Measurements from ENCODE around the gene GTF2A1L.
A peak's percentile ranks its signal among the peaks of the same experiment; 100 is the strongest.
"Not testable (repeated sequence)": the region's sequence is repeated elsewhere in the genome, so short reads cannot be mapped to it uniquely, and the experiment has no call there.

GTF2A1L gene, protein sequence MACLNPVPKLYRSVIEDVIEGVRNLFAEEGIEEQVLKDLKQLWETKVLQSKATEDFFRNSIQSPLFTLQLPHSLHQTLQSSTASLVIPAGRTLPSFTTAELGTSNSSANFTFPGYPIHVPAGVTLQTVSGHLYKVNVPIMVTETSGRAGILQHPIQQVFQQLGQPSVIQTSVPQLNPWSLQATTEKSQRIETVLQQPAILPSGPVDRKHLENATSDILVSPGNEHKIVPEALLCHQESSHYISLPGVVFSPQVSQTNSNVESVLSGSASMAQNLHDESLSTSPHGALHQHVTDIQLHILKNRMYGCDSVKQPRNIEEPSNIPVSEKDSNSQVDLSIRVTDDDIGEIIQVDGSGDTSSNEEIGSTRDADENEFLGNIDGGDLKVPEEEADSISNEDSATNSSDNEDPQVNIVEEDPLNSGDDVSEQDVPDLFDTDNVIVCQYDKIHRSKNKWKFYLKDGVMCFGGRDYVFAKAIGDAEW

DNA sequence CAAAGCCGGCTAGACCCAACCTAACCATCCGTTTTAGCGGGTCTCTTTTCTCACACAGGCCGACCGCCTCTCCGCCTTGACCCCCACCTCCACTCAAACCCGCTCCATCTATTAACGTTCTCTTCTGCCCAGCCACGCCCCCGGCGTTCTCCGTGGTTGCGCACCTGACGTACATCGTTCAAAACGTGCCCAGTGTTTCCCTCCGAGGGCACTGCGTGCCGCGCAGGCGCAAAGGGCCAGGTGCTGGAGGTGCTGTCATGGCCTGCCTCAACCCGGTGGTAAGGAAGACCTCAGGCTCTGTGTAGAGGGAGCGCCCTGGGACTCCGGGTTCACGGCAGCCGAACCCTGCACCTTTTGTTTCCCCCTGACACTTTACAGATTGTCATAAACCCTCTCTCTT, at the start of gene GTF2A1L:
Gene GTF2A1L (plus strand): TSS at position 239 of the 400 bp plus-strand sequence. CDS start 19 bp downstream, at position 258.
- no peak for DNase-seq

GRCh38 chr2:48568547-48568946, 49.1 kb upstream of the GTF2A1L start:
- DNase-seq: no peak

- no peak for DNase-seq
Observed at GRCh38 chr2:48569433-48569832, 48.2 kb upstream of the GTF2A1L start.

- peak; percentile 41 for DNase-seq
Observed at GRCh38 chr2:48572816-48573215, 44.8 kb upstream of the GTF2A1L start.

DNA sequence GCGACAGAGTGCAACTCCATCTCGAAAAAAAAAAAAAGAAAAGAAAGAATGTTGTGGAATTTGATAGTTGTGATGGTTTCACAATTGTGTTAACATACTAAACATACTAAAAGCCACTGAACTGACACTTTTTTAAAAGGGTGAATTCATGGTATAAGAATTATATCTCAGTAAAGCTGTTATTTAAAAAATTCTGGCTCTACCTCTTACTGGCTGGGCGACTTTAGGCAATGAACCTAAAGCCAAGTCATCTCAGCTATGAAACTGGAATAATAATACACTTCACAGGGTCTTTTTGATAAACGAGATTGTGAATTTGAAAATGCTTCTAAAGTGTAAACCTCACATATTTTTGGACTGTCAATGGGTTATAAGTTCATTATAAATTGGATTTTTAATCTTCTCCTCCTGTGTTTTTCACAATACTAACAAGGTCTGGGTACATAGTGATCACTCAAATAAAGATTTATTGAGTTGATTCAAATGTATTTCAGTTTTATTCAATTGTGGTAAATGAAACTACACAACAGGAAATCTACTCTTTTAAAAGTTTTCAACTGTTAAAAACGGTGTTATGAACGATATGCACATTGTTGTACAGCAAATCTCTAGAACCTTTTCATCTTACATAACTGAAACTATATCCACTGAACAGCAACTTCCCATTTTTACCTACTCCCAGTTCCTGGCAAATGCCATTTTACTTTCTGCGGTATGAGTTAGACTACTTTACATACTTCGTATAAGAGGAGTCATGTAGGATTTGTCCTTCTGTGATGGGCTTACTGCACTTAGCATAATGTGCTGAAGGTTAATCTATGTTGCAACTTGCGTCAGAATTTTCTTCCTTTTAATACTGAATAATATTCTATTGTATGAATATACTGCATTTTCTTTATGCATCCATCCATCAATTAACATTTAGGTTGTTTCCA, 43.0 kb upstream of the GTF2A1L start:
- DNase-seq: no peak

- DNase-seq: no peak
Observed at GRCh38 chr2:48578313-48578712, 39.3 kb upstream of the GTF2A1L start.

DNA sequence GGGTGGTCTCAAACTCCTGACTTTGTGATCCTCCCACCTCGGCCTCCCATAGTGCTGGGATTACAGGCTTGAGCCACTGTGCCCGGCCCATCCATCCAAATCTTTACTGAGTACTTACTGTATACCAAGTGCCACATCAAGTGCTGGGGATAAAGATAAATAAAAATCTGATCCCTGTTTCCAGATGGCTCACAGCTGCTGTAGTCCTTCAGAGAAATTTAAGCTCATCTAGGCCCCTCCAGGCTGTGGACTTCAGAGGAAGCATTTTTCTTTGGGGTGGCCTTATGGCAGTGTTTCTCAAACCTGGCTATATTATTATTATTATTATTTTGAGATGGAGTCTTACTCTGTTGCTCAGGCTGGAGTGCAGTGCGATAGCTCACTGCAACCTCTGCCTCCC, 33.7 kb upstream of the GTF2A1L start:
- no peak for DNase-seq

DNA sequence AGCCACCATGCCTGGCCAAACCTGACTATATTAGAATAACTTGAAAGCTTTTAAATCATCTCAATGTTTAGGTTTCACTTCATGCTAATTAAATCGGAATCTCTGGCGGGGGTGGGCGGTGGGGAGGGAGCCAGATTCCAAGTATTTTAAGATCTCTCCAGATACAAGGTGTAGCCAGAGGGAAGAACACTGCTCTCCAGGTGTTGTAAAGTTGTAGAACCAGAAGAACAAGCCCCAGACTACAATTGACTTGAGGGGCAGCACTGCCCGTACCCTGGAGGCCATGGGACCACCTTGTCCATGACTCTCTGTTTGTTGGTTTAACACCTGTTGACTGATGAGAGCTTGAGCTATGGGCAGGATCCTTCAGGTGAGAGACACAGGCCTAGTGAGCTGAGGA, 33.1 kb upstream of the GTF2A1L start:
- no peak for DNase-seq

DNA sequence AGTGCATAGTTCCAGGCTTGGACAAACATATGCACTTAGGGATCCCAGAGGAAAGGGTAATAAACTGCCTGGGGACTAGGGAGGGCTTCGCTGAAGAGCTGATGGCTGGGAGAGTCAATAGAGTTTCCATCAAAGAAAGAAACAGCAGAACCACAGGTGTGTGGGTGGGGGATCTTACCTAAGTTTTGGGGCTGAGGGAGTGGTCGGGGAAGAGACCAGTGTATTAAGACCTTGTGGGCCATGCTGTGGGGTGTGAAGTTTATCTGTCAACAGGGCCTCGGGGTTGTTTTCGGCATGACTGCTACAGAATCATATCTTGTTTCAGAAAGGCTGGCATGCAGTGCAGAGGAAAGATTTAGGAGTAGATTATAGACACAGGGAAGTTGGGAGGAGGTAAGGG, 31.2 kb upstream of the GTF2A1L start:
- DNase-seq: no peak

- DNase-seq: no peak
Observed at GRCh38 chr2:48587560-48587959, 30.1 kb upstream of the GTF2A1L start.

GRCh38 chr2:48587961-48588360, 29.7 kb upstream of the GTF2A1L start:
- DNase-seq: no peak

DNA sequence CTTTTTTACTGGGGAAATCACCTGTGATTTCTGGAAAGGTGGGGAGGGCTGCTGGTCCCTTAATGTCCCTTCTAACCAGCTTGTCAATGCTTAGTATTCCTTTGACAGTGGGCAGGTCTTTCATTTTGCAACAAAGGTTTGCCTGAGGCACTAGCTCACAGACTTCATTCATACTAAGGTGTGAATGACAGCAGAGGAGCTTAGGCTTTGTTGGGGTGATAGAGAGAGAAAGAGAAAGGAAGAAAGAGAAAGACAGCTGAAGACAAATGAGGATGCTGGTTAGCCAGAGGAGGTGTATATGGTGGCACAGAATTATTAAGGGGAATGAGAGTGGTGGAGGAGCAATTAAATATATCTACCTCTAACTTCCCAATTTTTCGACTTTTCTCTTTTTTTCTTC, 28.9 kb upstream of the GTF2A1L start:
- no peak for DNase-seq

- peak; percentile 38 for DNase-seq
Observed at GRCh38 chr2:48589170-48589767, 28.4 kb upstream of the GTF2A1L start.

DNA sequence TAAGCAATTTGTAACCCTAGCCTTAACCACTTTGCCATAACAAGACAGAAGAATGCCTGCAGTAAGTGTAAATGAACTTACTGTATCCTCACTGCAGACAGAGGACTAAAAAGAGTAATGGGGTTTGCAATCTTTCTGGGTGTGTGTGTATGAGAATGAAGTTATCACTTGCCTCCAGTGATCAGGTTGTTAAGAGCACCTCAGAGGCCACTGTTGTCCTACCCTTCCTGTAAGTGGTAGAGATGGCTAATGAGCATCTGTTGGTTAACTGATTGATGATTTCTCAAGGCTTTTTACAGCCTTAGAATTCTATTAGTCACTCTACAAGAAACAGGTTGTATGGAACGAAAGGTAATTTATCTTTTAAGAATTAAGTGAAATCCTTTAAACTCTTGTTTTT, 27.6 kb upstream of the GTF2A1L start:
- DNase-seq: no peak

- DNase-seq: no peak
Observed at GRCh38 chr2:48592067-48592466, 25.6 kb upstream of the GTF2A1L start.

- not testable (repeated sequence) for DNase-seq
Observed at GRCh38 chr2:48596751-48597150, 20.9 kb upstream of the GTF2A1L start.

DNA sequence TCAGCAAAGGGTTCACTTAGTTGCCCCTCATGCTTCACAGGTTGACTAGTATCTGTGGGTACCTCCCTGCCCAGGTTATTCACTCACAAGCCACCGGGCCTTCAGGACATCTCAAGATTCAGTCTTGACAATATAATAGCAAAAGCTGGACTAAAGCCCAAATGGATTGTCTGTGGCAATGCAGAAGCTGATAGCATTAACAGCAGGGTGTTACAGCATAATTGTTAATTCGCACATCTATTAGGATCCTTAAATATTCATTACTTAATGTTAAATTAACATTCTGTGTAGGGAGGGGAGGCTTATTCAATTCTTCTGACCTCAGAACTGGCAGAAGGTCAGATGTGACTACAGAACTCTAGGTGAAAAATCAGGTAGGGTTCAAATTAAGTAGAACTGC, 20.2 kb upstream of the GTF2A1L start:
- no peak for DNase-seq

DNA sequence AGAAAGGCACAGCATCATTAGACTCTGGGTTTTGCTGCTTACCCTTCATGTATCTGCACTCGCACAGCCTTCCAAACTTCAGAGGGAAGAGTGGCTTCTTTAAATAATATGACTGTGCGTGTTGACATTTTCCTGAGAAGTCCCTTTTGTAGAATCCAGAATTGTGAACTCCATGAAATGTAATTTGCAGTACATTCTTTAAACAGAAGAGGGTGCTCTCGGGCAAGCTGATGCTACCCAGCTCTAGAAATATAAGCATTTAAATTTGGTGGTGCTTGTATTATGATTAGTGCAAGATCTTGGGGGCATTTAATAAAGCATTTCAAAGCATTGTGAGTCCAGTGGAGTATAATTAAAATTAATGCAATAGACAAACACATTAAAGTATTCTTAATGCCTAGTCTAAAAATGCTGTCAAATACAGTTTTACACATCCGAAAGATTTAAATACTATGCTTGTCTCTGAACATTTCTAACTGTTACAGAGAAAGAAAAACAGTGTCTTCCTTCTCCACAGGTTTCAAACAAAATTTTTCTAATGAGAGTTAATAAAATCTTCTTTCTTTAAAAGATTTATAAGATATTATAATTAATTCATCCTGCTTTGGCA, 17.3 kb upstream of the GTF2A1L start:
- peak; percentile 16 for DNase-seq

GRCh38 chr2:48600917-48601316, 16.7 kb upstream of the GTF2A1L start:
- no peak for DNase-seq

DNA sequence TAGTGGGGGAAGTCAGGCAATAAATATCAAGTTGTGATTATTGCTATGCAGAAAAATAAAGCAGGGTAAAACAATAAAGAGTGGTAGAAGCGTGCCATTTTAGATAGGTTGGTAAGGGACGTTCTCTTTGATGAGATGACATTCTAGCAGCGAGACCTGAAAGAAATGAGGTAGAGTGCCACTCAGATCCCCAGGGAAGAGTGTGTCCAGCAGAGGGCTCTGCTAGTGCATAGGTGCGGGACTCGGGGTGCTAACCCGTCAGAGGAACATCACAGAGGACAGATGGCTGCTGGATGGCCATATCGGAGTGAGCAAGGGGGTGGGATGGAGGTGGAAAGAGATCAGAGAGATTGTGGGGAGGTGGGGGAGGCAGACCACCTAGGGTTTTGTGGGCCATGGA, 16.3 kb upstream of the GTF2A1L start:
- peak; percentile 28 for DNase-seq

- DNase-seq: no peak
Observed at GRCh38 chr2:48605482-48606175, 12.0 kb upstream of the GTF2A1L start.

GRCh38 chr2:48607307-48608014, 10.2 kb upstream of the GTF2A1L start:
- no peak for DNase-seq

Data from NCI-H146 (cell line).